H9 (cell line): ENCODE data around the gene CDKN2D. TPM values are rescaled to one million over a fixed set of nuclear protein-coding genes. Genes with fewer than 3 reads are reported as not detected.

Source experiments
- DNase-seq: peaks from one replicate; pipeline ENCODE4 v3.0.0-alpha.2; 2017
- H2AFZ ChIP-seq: one replicate; pipeline ENCODE4 v1.6.1; 2013; ENCODE audit warnings: mild to moderate bottlenecking, low read length, control low read depth, moderate library complexity
- H2AK5ac ChIP-seq: 2 replicates; pipeline ENCODE4 v1.6.1; 2013; ENCODE audit warnings: low read length, control low read depth, mixed read lengths; ENCODE audit not compliant: insufficient read length
- H2BK120ac ChIP-seq: one replicate; pipeline ENCODE4 v1.6.1; 2013; ENCODE audit warnings: low read depth, mild to moderate bottlenecking, low read length, control low read depth, inconsistent platforms; ENCODE audit not compliant: poor library complexity, severe bottlenecking
- H2BK12ac ChIP-seq: 2 replicates; pipeline ENCODE4 v1.6.1; 2013; ENCODE audit warnings: low read length, control low read depth, mixed read lengths, low read depth; ENCODE audit not compliant: insufficient read length
- H2BK15ac ChIP-seq: 2 replicates; pipeline ENCODE4 v1.6.1; 2013; ENCODE audit warnings: low read depth, low read length, control low read depth
- H2BK20ac ChIP-seq: one replicate; pipeline ENCODE4 v1.6.1; 2013; ENCODE audit warnings: low read depth, mild to moderate bottlenecking, low read length, control low read depth, inconsistent platforms; ENCODE audit not compliant: poor library complexity, severe bottlenecking
- H2BK5ac ChIP-seq: 2 replicates; pipeline ENCODE4 v1.6.1; 2013; ENCODE audit warnings: low read length, control low read depth, mixed read lengths; ENCODE audit not compliant: insufficient read length
- H3K14ac ChIP-seq: 2 replicates; pipeline ENCODE4 v1.6.1; 2013; ENCODE audit warnings: low read length, control low read depth; ENCODE audit not compliant: insufficient read depth
- H3K18ac ChIP-seq: 2 replicates; pipeline ENCODE4 v1.6.1; 2013; ENCODE audit warnings: low read depth, mild to moderate bottlenecking, mixed read lengths, low read length, control low read depth; ENCODE audit not compliant: insufficient read length
- H3K23ac ChIP-seq: 2 replicates; pipeline ENCODE4 v1.6.1; 2013; ENCODE audit warnings: low read length, control low read depth, mixed read lengths, low read depth; ENCODE audit not compliant: insufficient read length
- H3K23me2 ChIP-seq: 2 replicates; pipeline ENCODE4 v1.6.1; 2013; ENCODE audit warnings: low read depth, mild to moderate bottlenecking, mixed read lengths, low read length, control low read depth; ENCODE audit not compliant: insufficient read length, poor library complexity, severe bottlenecking
- H3K27ac ChIP-seq: 2 replicates; pipeline ENCODE4 v1.5.1; 2013; ENCODE audit warnings: low read length, control low read depth, mixed read lengths, low read depth; ENCODE audit not compliant: insufficient read length
- H3K27me3 ChIP-seq: 2 replicates; pipeline ENCODE4 v1.6.1; 2013; ENCODE audit warnings: low read length, control low read depth, inconsistent platforms; ENCODE audit not compliant: insufficient read depth
- H3K4ac ChIP-seq: 2 replicates; pipeline ENCODE4 v1.6.1; 2013; ENCODE audit warnings: low read depth, mild to moderate bottlenecking, control low read depth, inconsistent platforms, low read length, moderate library complexity
- H3K4me1 ChIP-seq: 2 replicates; pipeline ENCODE4 v1.6.1; 2013; ENCODE audit warnings: low read length, control low read depth, inconsistent platforms; ENCODE audit not compliant: insufficient read depth
- H3K4me2 ChIP-seq: 2 replicates; pipeline ENCODE4 v1.6.1; 2013; ENCODE audit warnings: low read length, control low read depth, mixed read lengths; ENCODE audit not compliant: insufficient read length, insufficient read depth
- H3K56ac ChIP-seq: 2 replicates; pipeline ENCODE4 v1.6.1; 2013; ENCODE audit warnings: low read depth, mild to moderate bottlenecking, mixed read lengths, low read length, control low read depth; ENCODE audit not compliant: insufficient read length
- H3K79me1 ChIP-seq: 2 replicates; pipeline ENCODE4 v1.6.1; 2013; ENCODE audit warnings: low read depth, mild to moderate bottlenecking, moderate library complexity, low read length, control low read depth, inconsistent platforms; ENCODE audit not compliant: insufficient read depth, poor library complexity, severe bottlenecking
- H3K79me2 ChIP-seq: 2 replicates; pipeline ENCODE4 v1.6.1; 2013; ENCODE audit warnings: low read length, control low read depth, inconsistent platforms; ENCODE audit not compliant: insufficient read depth
- H3K9ac ChIP-seq: 2 replicates; pipeline ENCODE4 v1.6.1; 2013; ENCODE audit warnings: low read length, control low read depth, mixed read lengths; ENCODE audit not compliant: insufficient read length; ENCODE audit errors: extremely low read depth
- H3K9me3 ChIP-seq: one replicate; pipeline ENCODE4 v1.6.1; 2013; ENCODE audit warnings: low read depth, low read length, inconsistent platforms; ENCODE audit not compliant: control insufficient read depth
- H3T11ph ChIP-seq: one replicate; pipeline ENCODE4 v1.6.1; 2013; ENCODE audit warnings: mild to moderate bottlenecking, low read length, control low read depth, inconsistent platforms
- H4K20me1 ChIP-seq: one replicate; pipeline ENCODE4 v1.6.1; 2013; ENCODE audit not compliant: control insufficient read depth, insufficient read length, insufficient read depth
- H4K5ac ChIP-seq: 2 replicates; pipeline ENCODE4 v1.6.1; 2013; ENCODE audit warnings: low read depth, mild to moderate bottlenecking, mixed read lengths, low read length, control low read depth; ENCODE audit not compliant: insufficient read length
- H4K8ac ChIP-seq: replicated peaks from 2 replicates; pipeline ENCODE4 v1.6.1; 2013; ENCODE audit warnings: low read length, control low read depth, mixed read lengths, low read depth; ENCODE audit not compliant: insufficient read length
- H4K91ac ChIP-seq: 2 replicates; pipeline ENCODE4 v1.6.1; 2013; ENCODE audit warnings: low read depth, mild to moderate bottlenecking, moderate library complexity, mixed read lengths, low read length, control low read depth; ENCODE audit not compliant: insufficient read length
- H3K27ac Mint-ChIP-seq, 3 experiments: 2 replicates in 2 of 3; 3 replicates in 1 of 3; pipeline ENCODE4 v1.8.0; 2020 to 2021; ENCODE audit warnings: mixed read lengths in 3 of 3, mild to moderate bottlenecking in 1 of 3, moderate library complexity in 1 of 3
- H3K27me3 Mint-ChIP-seq: 2 replicates; pipeline ENCODE4 v1.8.0; 2021; ENCODE audit warnings: low read depth, mild to moderate bottlenecking, moderate library complexity, mixed read lengths
- H3K36me3 Mint-ChIP-seq, 3 experiments: 2 replicates in 2 of 3; 3 replicates in 1 of 3; pipeline ENCODE4 v1.8.0; 2020 to 2021; ENCODE audit warnings: low read depth in 3 of 3, mixed read lengths in 3 of 3; ENCODE audit not compliant: insufficient read depth in 1 of 3
- H3K4me1 Mint-ChIP-seq, 2 experiments: 2 replicates each; pipeline ENCODE4 v1.8.0; 2020; ENCODE audit warnings: mixed read lengths in 2 of 2
- H3K4me3 Mint-ChIP-seq, 2 experiments: 2 replicates in 1 of 2; 3 replicates in 1 of 2; pipeline ENCODE4 v1.8.0; 2020 to 2021; ENCODE audit warnings: mild to moderate bottlenecking in 2 of 2, mixed read lengths in 2 of 2, moderate library complexity in 1 of 2
- H3K9me3 Mint-ChIP-seq, 2 experiments: 2 replicates in 1 of 2; 3 replicates in 1 of 2; pipeline ENCODE4 v1.8.0; 2020; ENCODE audit warnings: mild to moderate bottlenecking in 2 of 2, mixed read lengths in 2 of 2, moderate library complexity in 1 of 2
- CTCF ChIP-seq: fragments of 200-600 bp; sonication (generic); conservative IDR thresholded peaks from 3 replicates; pipeline ENCODE4 v1.8.0; 2021; ENCODE audit warnings: antibody characterized with exemption, mild to moderate bottlenecking
- WGBS: extraction: QIAGEN DNeasy Blood & Tissue Kit; methylation state at CpG from one replicate; pipeline ENCODE4 v1.1.7; 2013; ENCODE audit warnings: missing lambda C conversion rate, low lambda C conversion rate, mixed read lengths; ENCODE audit not compliant: insufficient read length; ENCODE audit errors: extremely low coverage; 5-methylcytosine and 5-hydroxymethylcytosine counted together
- total RNA-seq: library from RNA; stranded (reverse); gene quantifications from 2 replicates; pipeline ENCODE4 v1.2.1, GENCODE V29; 2021

The CDKN2D gene
- total RNA-seq, 1 experiment from 2014 or later = 2.8 TPM

GRCh38 chr19:10523135-10523636 lies 45.6 kb downstream of the CDKN2D start:
- H2BK12ac ChIP-seq = no peak overlapping the region
- H3K4ac ChIP-seq = no peak overlapping the region
- peaks cover 5% of the 10 kb centered on the region for H3K23me2 ChIP-seq
- H3K4me1 Mint-ChIP-seq = peaks cover 10 to 16% of the 10 kb centered on the region in 2 experiments
- no peak overlapping the region for H2BK5ac ChIP-seq
- H3K9me3 Mint-ChIP-seq = no peaks in the 10 kb centered on the region
- peaks cover 17% of the 10 kb centered on the region for H3K27me3 Mint-ChIP-seq
- no peak overlapping the region for H3T11ph ChIP-seq
- H2AK5ac ChIP-seq = no peak overlapping the region
- H3K56ac ChIP-seq = no peak overlapping the region
- no peak overlapping the region for H2BK15ac ChIP-seq
- no peaks in the 10 kb centered on the region; the same call in 1 of the 2 replicates for H3K27me3 ChIP-seq
- no peak overlapping the region for H2BK20ac ChIP-seq
- H2BK120ac ChIP-seq = no peak overlapping the region
- no peaks in the 10 kb centered on the region for H3K36me3 Mint-ChIP-seq
- no peaks in the 10 kb centered on the region for H3K79me1 ChIP-seq
- H3K9me3 ChIP-seq = no peaks in the 10 kb centered on the region
- H4K91ac ChIP-seq = no peak overlapping the region
- H3K79me2 ChIP-seq = no peaks in the 10 kb centered on the region
- no peak overlapping the region for H3K9ac ChIP-seq
- H3K27ac ChIP-seq = no peak overlapping the region
- no peak overlapping the region for H3K23ac ChIP-seq
- H4K8ac ChIP-seq = no peak overlapping the region
- no peak overlapping the region for H3K4me2 ChIP-seq
- no peak overlapping the region for H3K27ac Mint-ChIP-seq
- H2AFZ ChIP-seq = no peak overlapping the region
- no CpG with 5 or more reads among the region's 3 CpGs for WGBS
- H4K20me1 ChIP-seq = no peaks in the 10 kb centered on the region
- H3K4me1 ChIP-seq = no peaks in the 10 kb centered on the region; the same call in 1 of the 2 replicates
- no peak overlapping the region for H3K14ac ChIP-seq
- TF ChIP-seq CTCF = no peak
- H3K18ac ChIP-seq = no peak overlapping the region
- DNase-seq = no peak
- H4K5ac ChIP-seq = no peak overlapping the region
- H3K4me3 Mint-ChIP-seq = no peak overlapping the region
